Neuronal stem cell (in vitro differentiated cells): ENCODE data around the gene LGR6.
A peak's percentile ranks its signal among the peaks of the same experiment; 100 is the strongest.

Experiments used
- DNase-seq: peaks from one replicate; pipeline ENCODE4 v3.0.0-alpha.2; 2013; ENCODE audit warnings: low spot score
- H2AFZ ChIP-seq: one replicate; pipeline ENCODE4 v1.6.1; 2013; ENCODE audit warnings: mild to moderate bottlenecking, low read length, inconsistent platforms
- H2AK5ac ChIP-seq: 2 replicates; pipeline ENCODE4 v1.6.1; 2013; ENCODE audit warnings: low read depth, mild to moderate bottlenecking, inconsistent platforms, low read length, moderate library complexity, mixed read lengths
- H2BK120ac ChIP-seq: 2 replicates; pipeline ENCODE4 v1.6.1; 2013; ENCODE audit warnings: low read depth, mild to moderate bottlenecking, inconsistent platforms, low read length, moderate library complexity, mixed read lengths
- H2BK12ac ChIP-seq: one replicate; pipeline ENCODE4 v1.6.1; 2013; ENCODE audit warnings: low read length, inconsistent platforms
- H2BK15ac ChIP-seq: 2 replicates; pipeline ENCODE4 v1.6.1; 2013; ENCODE audit warnings: mild to moderate bottlenecking, low read length, inconsistent platforms, mixed read lengths
- H2BK5ac ChIP-seq: one replicate; pipeline ENCODE4 v1.6.1; 2013; ENCODE audit warnings: inconsistent platforms, mild to moderate bottlenecking, low read length, moderate library complexity
- H3K14ac ChIP-seq: one replicate; pipeline ENCODE4 v1.6.1; 2013; ENCODE audit warnings: low read length, inconsistent platforms
- H3K18ac ChIP-seq: 2 replicates; pipeline ENCODE4 v1.6.1; 2013; ENCODE audit warnings: low read length, inconsistent platforms
- H3K23ac ChIP-seq: 2 replicates; pipeline ENCODE4 v1.6.1; 2013; ENCODE audit warnings: low read depth, mild to moderate bottlenecking, mixed read lengths, low read length, inconsistent platforms; ENCODE audit not compliant: poor library complexity
- H3K27ac ChIP-seq: replicated peaks from 3 replicates; pipeline ENCODE4 v1.5.1; 2013; ENCODE audit warnings: low read length, inconsistent platforms
- H3K27me3 ChIP-seq, 3 experiments: 2 replicates each; pipeline ENCODE4 v1.6.1; 2013; ENCODE audit warnings: low read length in 3 of 3, mild to moderate bottlenecking in 2 of 3, inconsistent platforms in 1 of 3, low read depth in 1 of 3, mixed read lengths in 1 of 3, moderate library complexity in 1 of 3; ENCODE audit not compliant: control insufficient read depth in 3 of 3, insufficient read depth in 3 of 3
- H3K36me3 ChIP-seq, 2 donors: replicated peaks in 1 of 2; 2 replicates each; pipeline ENCODE4 v1.6.1; 2013; ENCODE audit warnings: low read length in 2 of 2; ENCODE audit not compliant: control insufficient read depth in 2 of 2, insufficient read depth in 2 of 2
- H3K4ac ChIP-seq: 2 replicates; pipeline ENCODE4 v1.6.1; 2013; ENCODE audit warnings: inconsistent platforms, mild to moderate bottlenecking, low read length, moderate library complexity
- H3K4me1 ChIP-seq, 2 donors: 1 replicate in 1 of 2; 2 replicates in 1 of 2; pipeline ENCODE4 v1.6.1; 2013; ENCODE audit warnings: low read length in 2 of 2, low read depth in 1 of 2; ENCODE audit not compliant: control insufficient read depth in 2 of 2, insufficient read depth in 1 of 2
- H3K4me2 ChIP-seq: one replicate; pipeline ENCODE4 v1.6.1; 2013; ENCODE audit warnings: mild to moderate bottlenecking, low read length, inconsistent platforms; ENCODE audit not compliant: insufficient read depth, poor library complexity, severe bottlenecking
- H3K4me3 ChIP-seq, 2 donors: 2 replicates each; pipeline ENCODE4 v1.5.1; 2013; ENCODE audit warnings: low read length in 2 of 2, mild to moderate bottlenecking in 2 of 2, inconsistent platforms in 1 of 2, moderate library complexity in 1 of 2
- H3K79me1 ChIP-seq: one replicate; pipeline ENCODE4 v1.6.1; 2013; ENCODE audit warnings: low read depth, mild to moderate bottlenecking, inconsistent platforms, low read length, moderate library complexity
- H3K9ac ChIP-seq: one replicate; pipeline ENCODE4 v1.6.1; 2013; ENCODE audit warnings: mild to moderate bottlenecking, low read depth, low read length, inconsistent platforms; ENCODE audit not compliant: poor library complexity
- H3K9me3 ChIP-seq, 2 donors: replicated peaks in 1 of 2; 2 replicates each; pipeline versions ENCODE3 to v1.6.1; 2013; ENCODE audit warnings: low read length in 2 of 2, mild to moderate bottlenecking in 2 of 2, inconsistent platforms in 1 of 2, low read depth in 1 of 2, mixed read lengths in 1 of 2, moderate library complexity in 1 of 2; ENCODE audit not compliant: control insufficient read depth in 2 of 2, insufficient read depth in 1 of 2
- H4K8ac ChIP-seq: one replicate; pipeline ENCODE4 v1.6.1; 2013; ENCODE audit warnings: low read depth, mild to moderate bottlenecking, inconsistent platforms, low read length, moderate library complexity
- H4K91ac ChIP-seq: one replicate; pipeline ENCODE4 v1.6.1; 2013; ENCODE audit warnings: low read length, low read depth, mild to moderate bottlenecking, inconsistent platforms; ENCODE audit not compliant: poor library complexity
- WGBS, 2 donors: extraction: QIAGEN DNeasy Blood & Tissue Kit; methylation state at CpG; one replicate each; pipeline ENCODE4 v1.1.7; 2013; ENCODE audit warnings: missing lambda C conversion rate in 2 of 2, mixed read lengths in 1 of 2; ENCODE audit not compliant: insufficient read length in 2 of 2, insufficient replicate concordance in 1 of 2; ENCODE audit errors: extremely low coverage in 2 of 2; 5-methylcytosine and 5-hydroxymethylcytosine counted together

The LGR6 gene

GRCh38 chr1:202270871-202271326 lies 77.3 kb downstream of the LGR6 start:
- peaks cover 0 to 58% (median 2%) of the 10 kb centered on the region in 3 experiments for H3K27me3 ChIP-seq
- WGBS, 2 donors = no CpG with 5 or more reads among the region's 8 CpGs
- peaks cover 0 to 16% of the 10 kb centered on the region in 2 donors for H3K4me1 ChIP-seq
- no peak overlapping the region for H4K91ac ChIP-seq
- no peak overlapping the region for H4K8ac ChIP-seq
- DNase-seq = no peak
- H3K4me3 ChIP-seq = no peak overlapping the region
- H3K27ac ChIP-seq = no peak overlapping the region
- peak overlapping the region; percentile 76 for H2AK5ac ChIP-seq
- H3K4ac ChIP-seq = no peak overlapping the region
- H3K36me3 ChIP-seq = no peaks in the 10 kb centered on the region
- no peak overlapping the region for H2AFZ ChIP-seq
- no peak overlapping the region for H3K23ac ChIP-seq
- peak overlapping the region; percentile 42 for H2BK15ac ChIP-seq
- H2BK12ac ChIP-seq = peak overlapping the region; percentile 7
- H3K18ac ChIP-seq = peak overlapping the region; percentile 70
- H2BK120ac ChIP-seq = no peak overlapping the region
- no peaks in the 10 kb centered on the region for H3K79me1 ChIP-seq
- H3K14ac ChIP-seq = peak overlapping the region; percentile 60
- H3K9me3 ChIP-seq = no peaks in the 10 kb centered on the region
- H2BK5ac ChIP-seq = no peak overlapping the region
- H3K9ac ChIP-seq = no peak overlapping the region
- H3K4me2 ChIP-seq = no peak overlapping the region

- WGBS, 2 donors = no CpG with 5 or more reads among the region's 8 CpGs
- no peak overlapping the region for H3K4ac ChIP-seq
- H2AK5ac ChIP-seq = no peak overlapping the region
- no peak overlapping the region for H4K91ac ChIP-seq
- no peak overlapping the region for H3K4me2 ChIP-seq
- no peak overlapping the region for H4K8ac ChIP-seq
- peak overlapping the region in 1 of 2 donors; percentile 30 for H3K4me3 ChIP-seq
- H3K18ac ChIP-seq = no peak overlapping the region
- H3K79me1 ChIP-seq = no peaks in the 10 kb centered on the region
- H3K27ac ChIP-seq = no peak overlapping the region
- no peak overlapping the region for H3K23ac ChIP-seq
- no peak for DNase-seq
- no peak overlapping the region for H2BK120ac ChIP-seq
- no peaks in the 10 kb centered on the region for H3K36me3 ChIP-seq
- H3K4me1 ChIP-seq = peaks cover 0 to 16% of the 10 kb centered on the region in 2 donors
- no peaks in the 10 kb centered on the region for H3K9me3 ChIP-seq
- peaks cover 0 to 57% (median 2%) of the 10 kb centered on the region in 3 experiments for H3K27me3 ChIP-seq
- H3K9ac ChIP-seq = no peak overlapping the region
- H2BK15ac ChIP-seq = no peak overlapping the region
- H3K14ac ChIP-seq = no peak overlapping the region
- H2BK5ac ChIP-seq = no peak overlapping the region
- H2BK12ac ChIP-seq = no peak overlapping the region
- H2AFZ ChIP-seq = no peak overlapping the region
Measured at GRCh38 chr1:202272103-202272845, 78.7 kb downstream of the LGR6 start.

DNA sequence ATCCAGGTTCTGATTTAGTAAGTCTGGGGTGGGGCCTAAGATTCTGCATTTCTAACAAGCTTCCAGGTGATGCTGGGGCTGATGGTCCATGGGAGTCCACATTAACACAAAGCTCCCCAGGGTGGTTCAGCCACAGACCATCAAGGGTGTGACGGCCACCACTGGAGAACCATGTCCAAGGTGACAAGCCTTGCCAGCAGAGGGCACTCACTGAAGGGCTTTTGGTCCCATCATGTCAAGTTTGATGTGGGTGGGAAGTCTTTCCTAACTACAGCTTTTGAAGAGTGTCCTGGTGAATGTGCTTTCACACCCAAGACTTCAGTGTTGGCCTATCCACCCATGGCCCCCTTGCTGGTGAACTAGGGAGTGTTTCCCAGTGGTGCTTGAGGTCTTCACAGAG lies 81.0 kb downstream of the LGR6 start:
- Histone ChIP-seq H3K18ac (no peak overlapping the region), H3K4me1 (peaks cover 0 to 5% of the 10 kb centered on the region in 2 donors), H4K8ac (no peak overlapping the region), H2BK120ac (no peak overlapping the region), H3K23ac (no peak overlapping the region), H3K4me2 (no peak overlapping the region), H3K79me1 (no peaks in the 10 kb centered on the region), H3K27me3 (peaks cover 0 to 40% (median 2%) of the 10 kb centered on the region in 3 experiments), H3K14ac (no peak overlapping the region), H3K9ac (no peak overlapping the region), H3K36me3 (no peaks in the 10 kb centered on the region), H4K91ac (no peak overlapping the region), H3K4ac (no peak overlapping the region), H3K27ac (no peak overlapping the region), H2BK12ac (no peak overlapping the region), H2BK15ac (no peak overlapping the region), H2AFZ (no peak overlapping the region), H2AK5ac (no peak overlapping the region), H3K4me3 (no peak overlapping the region), H2BK5ac (no peak overlapping the region), H3K9me3 (no peaks in the 10 kb centered on the region)
- WGBS, 2 donors = no CpG with 5 or more reads among the region's 1 CpG
- DNase-seq = no peak

- no peak overlapping the region for H2BK120ac ChIP-seq
- H3K9ac ChIP-seq = no peak overlapping the region
- H4K8ac ChIP-seq = no peak overlapping the region
- peaks cover 0 to 5% of the 10 kb centered on the region in 2 donors for H3K4me1 ChIP-seq
- no peak overlapping the region for H3K4me2 ChIP-seq
- H2AK5ac ChIP-seq = no peak overlapping the region
- H3K18ac ChIP-seq = no peak overlapping the region
- no peak overlapping the region for H3K27ac ChIP-seq
- no peak overlapping the region for H2AFZ ChIP-seq
- H3K14ac ChIP-seq = no peak overlapping the region
- no CpG with 5 or more reads among the region's 3 CpGs for WGBS, 2 donors
- no peaks in the 10 kb centered on the region for H3K36me3 ChIP-seq
- no peak overlapping the region for H4K91ac ChIP-seq
- no peak overlapping the region for H3K4me3 ChIP-seq
- no peak overlapping the region for H2BK5ac ChIP-seq
- no peak for DNase-seq
- peaks cover 0 to 41% (median 2%) of the 10 kb centered on the region in 3 experiments for H3K27me3 ChIP-seq
- H2BK15ac ChIP-seq = no peak overlapping the region
- no peak overlapping the region for H2BK12ac ChIP-seq
- no peaks in the 10 kb centered on the region for H3K79me1 ChIP-seq
- H3K23ac ChIP-seq = no peak overlapping the region
- H3K4ac ChIP-seq = no peak overlapping the region
- no peaks in the 10 kb centered on the region for H3K9me3 ChIP-seq
Measured at GRCh38 chr1:202275061-202275770, 81.6 kb downstream of the LGR6 start.
